VCaP (cell line): ENCODE results near the gene UAP1.
A peak's percentile ranks its signal among the peaks of the same experiment; 100 is the strongest.

ENCODE experiments used
- H3K27ac ChIP-seq: fragments of 450-650 bp; 2 replicates; pipeline ENCODE4 v1.5.1; 2017
- TF ChIP-seq, protein P1 (sequence below): fragments of 450-650 bp; conservative IDR thresholded peaks from 2 replicates; pipeline ENCODE4 v1.5.1; 2017; ENCODE audit warnings: mild to moderate bottlenecking, moderate library complexity

The UAP1 gene

DNA sequence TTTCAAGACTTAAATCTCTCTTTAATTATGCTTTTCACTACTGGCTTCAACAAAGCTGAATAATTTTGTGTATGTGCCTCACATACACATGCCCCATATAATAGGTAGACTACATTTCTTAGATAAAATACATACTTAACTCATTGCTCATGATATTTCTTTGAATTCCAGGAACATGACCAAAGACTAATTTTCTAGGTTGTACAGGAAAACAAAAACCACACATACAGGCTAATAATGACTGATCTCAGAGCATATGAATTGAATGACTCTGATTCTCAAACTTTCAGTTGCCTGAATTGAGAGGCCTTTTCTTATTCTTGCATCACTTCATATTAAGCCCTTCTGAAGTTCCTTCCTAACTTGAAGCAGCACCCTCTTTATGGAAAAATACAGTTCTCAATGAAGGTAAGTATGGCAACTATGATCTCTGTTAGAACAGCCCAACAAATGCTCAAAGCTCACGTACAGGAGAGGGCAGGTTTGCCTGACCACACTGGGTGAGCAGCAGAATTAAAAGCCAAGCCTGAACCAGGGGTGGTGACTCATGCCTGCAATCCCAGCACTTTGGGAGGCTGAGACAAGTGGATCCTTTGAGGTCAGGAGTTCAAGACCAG is 22.6 kb upstream of the UAP1 start:
- TF ChIP-seq, protein P1, sequence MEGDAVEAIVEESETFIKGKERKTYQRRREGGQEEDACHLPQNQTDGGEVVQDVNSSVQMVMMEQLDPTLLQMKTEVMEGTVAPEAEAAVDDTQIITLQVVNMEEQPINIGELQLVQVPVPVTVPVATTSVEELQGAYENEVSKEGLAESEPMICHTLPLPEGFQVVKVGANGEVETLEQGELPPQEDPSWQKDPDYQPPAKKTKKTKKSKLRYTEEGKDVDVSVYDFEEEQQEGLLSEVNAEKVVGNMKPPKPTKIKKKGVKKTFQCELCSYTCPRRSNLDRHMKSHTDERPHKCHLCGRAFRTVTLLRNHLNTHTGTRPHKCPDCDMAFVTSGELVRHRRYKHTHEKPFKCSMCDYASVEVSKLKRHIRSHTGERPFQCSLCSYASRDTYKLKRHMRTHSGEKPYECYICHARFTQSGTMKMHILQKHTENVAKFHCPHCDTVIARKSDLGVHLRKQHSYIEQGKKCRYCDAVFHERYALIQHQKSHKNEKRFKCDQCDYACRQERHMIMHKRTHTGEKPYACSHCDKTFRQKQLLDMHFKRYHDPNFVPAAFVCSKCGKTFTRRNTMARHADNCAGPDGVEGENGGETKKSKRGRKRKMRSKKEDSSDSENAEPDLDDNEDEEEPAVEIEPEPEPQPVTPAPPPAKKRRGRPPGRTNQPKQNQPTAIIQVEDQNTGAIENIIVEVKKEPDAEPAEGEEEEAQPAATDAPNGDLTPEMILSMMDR = no peak
- H3K27ac ChIP-seq = no peak overlapping the region

DNA sequence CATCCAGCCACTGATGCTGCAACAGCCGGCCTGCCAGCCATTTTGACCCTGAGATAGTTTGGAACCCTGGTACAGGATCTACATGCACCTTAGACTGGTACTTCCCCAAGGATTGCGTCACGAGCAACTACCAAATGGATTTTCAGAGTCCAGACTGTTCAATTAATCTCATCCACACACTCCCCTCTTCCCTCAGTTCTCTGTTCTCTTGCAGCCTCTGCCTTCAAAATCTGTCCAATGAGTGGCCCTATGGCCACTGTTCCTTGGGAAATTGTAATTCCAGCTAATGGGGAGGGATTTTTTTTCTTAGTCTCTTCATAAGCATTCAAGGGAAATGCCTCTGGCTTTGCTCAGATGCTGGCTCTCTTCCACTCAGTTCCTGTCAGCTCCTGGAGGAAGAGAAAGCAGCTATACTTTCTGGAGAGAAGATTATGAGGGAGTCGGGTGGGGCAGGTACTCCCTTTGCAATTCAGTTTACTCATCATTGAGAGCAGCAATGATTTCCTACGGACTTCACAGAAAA is 19.8 kb upstream of the UAP1 start:
- TF ChIP-seq, protein P1 = no peak
- no peak overlapping the region for H3K27ac ChIP-seq

DNA sequence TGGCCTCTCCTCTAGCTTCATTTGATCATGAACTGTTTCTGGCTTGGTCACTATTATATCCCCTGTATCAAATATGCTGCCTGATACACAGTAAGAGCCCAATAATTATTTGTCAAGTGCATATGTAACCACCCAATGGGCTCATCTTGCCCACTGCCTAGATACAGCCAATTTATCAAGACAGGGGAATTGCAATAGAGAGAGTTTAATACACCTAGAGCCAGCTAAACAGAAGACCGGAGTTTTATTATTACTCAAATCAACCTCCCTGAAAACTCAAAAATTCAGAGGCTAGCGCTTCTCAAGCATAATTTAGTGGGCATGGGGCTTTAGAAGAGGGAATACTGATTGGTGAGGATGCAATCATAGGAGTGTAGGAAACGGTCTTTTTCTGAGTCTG is 18.3 kb upstream of the UAP1 start:
- no peak overlapping the region for H3K27ac ChIP-seq
- TF ChIP-seq, protein P1 = no peak

DNA sequence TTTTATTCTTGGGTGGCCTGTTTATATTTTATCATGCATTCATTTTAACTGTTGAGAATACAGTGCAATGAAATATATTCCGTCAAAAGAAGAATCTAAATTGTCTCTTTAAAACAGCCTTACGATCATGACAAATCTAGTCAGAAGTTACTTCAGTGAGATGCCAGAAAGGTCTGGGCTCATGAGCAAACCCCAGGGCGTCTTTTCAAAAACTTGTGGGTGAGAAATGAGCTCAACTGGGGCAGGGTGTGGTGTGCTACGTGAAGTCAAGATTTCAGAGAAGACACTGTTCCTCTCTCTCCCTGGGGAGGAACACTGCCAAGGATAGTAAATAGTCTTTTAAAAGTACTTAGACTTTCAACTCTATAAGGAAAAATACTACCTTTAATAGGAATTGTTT is 13.4 kb upstream of the UAP1 start:
- TF ChIP-seq, protein P1 = no peak
- peak overlapping the region; percentile 22; the same call in 1 of the 2 replicates for H3K27ac ChIP-seq

DNA sequence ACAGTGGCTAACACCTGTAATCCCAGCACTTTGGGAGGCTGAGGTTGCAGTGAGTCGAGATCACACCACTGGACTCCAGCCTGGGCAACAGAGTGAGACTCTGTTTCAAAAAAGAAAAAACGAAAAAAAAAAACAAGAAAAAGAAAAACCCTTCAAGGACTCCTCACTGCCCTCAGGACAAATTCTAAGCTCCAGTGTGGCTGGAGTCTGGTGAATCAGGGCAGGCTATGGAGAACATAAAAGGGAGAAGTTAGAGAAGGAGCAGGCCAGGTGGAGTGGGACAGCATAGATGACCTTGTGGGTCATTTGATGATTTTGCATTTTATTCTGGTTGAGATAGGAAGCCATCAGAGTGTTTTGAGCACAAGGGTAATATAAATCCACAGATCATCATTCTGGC is 12.5 kb upstream of the UAP1 start:
- TF ChIP-seq, protein P1 = no peak
- H3K27ac ChIP-seq = peak overlapping the region; percentile 22; the same call in 1 of the 2 replicates

DNA sequence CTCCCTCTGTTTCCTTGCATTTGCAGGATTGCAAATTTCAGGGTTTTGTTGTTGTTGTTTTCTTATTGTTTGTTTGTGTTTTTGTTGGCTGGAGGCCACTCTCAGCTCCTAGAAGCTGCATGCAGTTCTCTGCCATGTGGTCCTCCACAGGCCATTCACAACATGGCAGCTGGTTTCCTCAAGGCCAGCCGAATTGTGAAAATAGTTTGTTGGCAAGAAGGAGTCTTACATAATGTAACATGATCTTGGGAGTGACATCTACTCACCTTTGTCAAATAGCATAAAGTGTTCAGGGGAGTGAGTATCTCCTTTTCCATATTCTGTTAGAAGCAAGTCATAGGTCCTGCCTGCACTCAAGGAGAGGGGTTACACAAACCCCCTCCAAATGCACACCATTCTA is 10.6 kb upstream of the UAP1 start:
- TF ChIP-seq, protein P1 = no peak
- peak overlapping the region; percentile 26; the same call in 1 of the 2 replicates for H3K27ac ChIP-seq

DNA sequence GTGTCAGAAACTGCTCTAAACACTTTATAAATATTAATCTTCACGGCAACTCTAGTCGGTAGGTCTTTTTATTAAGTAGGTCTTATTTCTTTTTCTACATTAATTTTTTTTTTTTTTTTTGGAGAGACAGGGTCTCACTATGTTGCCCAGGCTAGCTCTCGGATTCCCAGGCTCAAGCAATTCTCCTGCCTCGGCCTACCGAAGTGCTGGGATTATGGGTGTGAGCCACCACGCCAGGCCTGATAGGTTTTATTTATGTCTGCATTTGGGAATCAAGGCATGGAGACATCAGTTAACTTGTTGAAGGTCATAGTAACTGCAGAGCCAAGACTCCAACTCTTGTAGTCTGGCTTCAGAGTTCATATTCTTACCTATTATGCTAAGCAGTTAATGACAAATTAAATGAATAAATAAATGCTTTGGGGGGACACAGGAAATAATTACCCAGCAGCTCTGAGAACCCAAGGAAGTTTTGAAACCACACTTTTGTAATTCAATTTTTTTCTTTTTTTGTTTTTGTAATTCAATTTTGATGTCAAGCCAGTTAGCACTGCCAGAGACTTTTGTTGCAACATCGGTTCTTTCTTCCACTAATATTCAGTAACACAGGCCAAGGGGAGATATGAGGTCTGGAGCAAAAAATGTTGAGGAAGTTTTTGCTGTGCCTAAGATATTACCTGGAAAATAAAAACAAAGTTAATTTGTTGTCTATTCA is 9.4 kb upstream of the UAP1 start:
- no peak overlapping the region for H3K27ac ChIP-seq

More for the DNA sequence above, 9.4 kb upstream of the UAP1 start:
- TF ChIP-seq, protein P1 = no peak
